GM12864 (cell line): ENCODE measurements around the gene ARHGEF4.

Experiments used
- DNase-seq: peaks from one replicate; pipeline ENCODE4 v3.0.0-alpha.2; 2011; ENCODE audit warnings: low read depth
- H3K4me3 ChIP-seq: 2 replicates; pipeline ENCODE4 v1.5.1; 2011; ENCODE audit warnings: mild to moderate bottlenecking, low read depth, low read length, control low read depth
- CTCF ChIP-seq: IDR thresholded peaks from 2 replicates; pipeline ENCODE4 v1.5.1; 2011; ENCODE audit warnings: low read depth, mild to moderate bottlenecking, moderate library complexity, low read length, control low read depth, inconsistent platforms; ENCODE audit errors: missing control alignments

The ARHGEF4 gene

GRCh38 chr2:130884013-130884412 is 47.3 kb downstream of the ARHGEF4 start:
- DNase-seq = no peak
- H3K4me3 ChIP-seq = no peak overlapping the region
- TF ChIP-seq CTCF = no peak

DNA sequence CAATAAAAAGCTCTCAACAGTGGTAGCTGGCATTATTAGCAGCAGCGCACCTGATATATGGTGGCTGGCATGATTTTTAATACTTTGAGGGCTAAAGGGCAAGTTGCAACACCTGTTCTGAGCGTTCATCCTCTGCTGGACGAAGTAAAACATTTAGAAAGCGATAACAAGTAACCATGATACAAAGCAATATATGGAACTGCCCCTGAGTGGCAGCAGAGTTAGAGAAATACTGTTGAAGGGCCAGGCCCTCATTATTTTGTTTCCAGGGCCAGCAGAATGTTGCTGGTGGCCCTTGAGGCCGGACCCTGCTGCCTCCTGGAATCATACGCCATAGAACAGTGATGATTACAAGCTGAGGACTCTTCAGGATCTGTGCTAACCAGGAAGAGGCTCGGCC is 47.8 kb downstream of the ARHGEF4 start:
- DNase-seq = no peak
- no peak overlapping the region for H3K4me3 ChIP-seq
- TF ChIP-seq CTCF = no peak

GRCh38 chr2:130887643-130888042 is 50.9 kb downstream of the ARHGEF4 start:
- no peak for DNase-seq
- TF ChIP-seq CTCF = no peak
- H3K4me3 ChIP-seq = no peak overlapping the region

DNA sequence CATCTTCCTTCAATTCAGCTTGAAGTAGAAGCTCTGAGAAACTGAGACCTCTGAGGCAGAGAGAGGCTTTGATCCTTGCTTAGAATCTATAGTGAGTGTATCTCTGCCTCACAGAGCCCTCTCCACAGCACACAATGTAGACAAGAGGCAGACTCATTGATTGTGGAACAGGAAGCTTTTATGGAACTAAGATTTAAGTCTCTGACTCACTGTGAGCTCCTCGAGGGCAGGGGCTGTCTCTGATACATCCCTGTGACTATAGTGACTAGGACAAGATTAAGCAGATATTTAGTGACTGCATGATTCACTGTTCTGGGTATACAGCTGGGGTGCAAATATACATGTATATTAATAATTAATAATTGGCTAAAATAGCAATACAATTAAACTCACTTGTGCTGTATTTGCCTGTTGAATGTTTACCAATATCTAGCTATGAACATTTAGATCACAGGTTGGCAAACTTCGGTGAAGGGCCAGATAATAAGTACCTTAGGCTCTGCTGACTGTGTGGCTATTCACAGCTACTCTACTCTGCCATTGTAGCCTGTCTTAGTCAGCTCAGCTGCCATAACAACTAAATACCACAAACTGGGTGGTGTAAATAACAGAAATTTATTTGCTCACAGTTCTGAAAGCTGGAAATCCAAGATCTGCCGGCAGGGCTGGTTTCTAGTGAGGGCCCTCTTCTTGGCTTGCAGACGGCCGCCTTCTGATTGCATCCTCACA is 54.4 kb downstream of the ARHGEF4 start:
- no peak overlapping the region for H3K4me3 ChIP-seq
- no peak for TF ChIP-seq CTCF
- DNase-seq = no peak

GRCh38 chr2:130891966-130892365 is 55.3 kb downstream of the ARHGEF4 start:
- DNase-seq = no peak
- H3K4me3 ChIP-seq = no peak overlapping the region
- no peak for TF ChIP-seq CTCF

- TF ChIP-seq CTCF = no peak
- DNase-seq = no peak
- H3K4me3 ChIP-seq = no peak overlapping the region
These were observed 56.4 kb downstream of the ARHGEF4 start for GRCh38 chr2:130892793-130893785.
